NCI-H2196 (cell line): ENCODE measurements around the gene ATF7.

Experiments
- DNase-seq: peaks from one replicate; lab custom pipeline; 2025; ENCODE audit not compliant: unreplicated experiment; lab: John Stamatoyannopoulos, UW

ATF7 gene

GRCh38 chr12:53504004-53504920 lies 121.9 kb downstream of the ATF7 start:
- DNase-seq = no peak

GRCh38 chr12:53502983-53503728 lies 123.0 kb downstream of the ATF7 start:
- DNase-seq = no peak

- no peak for DNase-seq
These were observed 123.9 kb downstream of the ATF7 start for GRCh38 chr12:53502331-53502730.

- DNase-seq = peak; percentile 32
These were observed 124.5 kb downstream of the ATF7 start for GRCh38 chr12:53501615-53502181.

- DNase-seq = peak; percentile 98
These were observed 125.2 kb downstream of the ATF7 start, which contains the start of gene TARBP2 for GRCh38 chr12:53500776-53501614. Gene TARBP2 (plus strand): TSS chr12:53501283. CDS start chr12:53501409, 126 bp downstream.

GRCh38 chr12:53500142-53500775 lies 125.9 kb downstream of the ATF7 start:
- peak; percentile 45 for DNase-seq

- DNase-seq = peak; percentile 56
These were observed 126.7 kb downstream of the ATF7 start, which contains the start of gene MAP3K12 for GRCh38 chr12:53499266-53500141. Gene MAP3K12 (minus strand): TSS chr12:53499458. CDS start chr12:53487391, 12,067 bp downstream.

- no peak for DNase-seq
These were observed 127.9 kb downstream of the ATF7 start for GRCh38 chr12:53498235-53498630.

- no peak for DNase-seq
These were observed 128.7 kb downstream of the ATF7 start for GRCh38 chr12:53497461-53497860.

GRCh38 chr12:53496752-53497032 lies 129.5 kb downstream of the ATF7 start:
- DNase-seq = no peak

- peak; percentile 19 for DNase-seq
These were observed 130.1 kb downstream of the ATF7 start for GRCh38 chr12:53495903-53496751.

- no peak for DNase-seq
These were observed 132.4 kb downstream of the ATF7 start for GRCh38 chr12:53493610-53494391.

- peak; percentile 94 for DNase-seq
These were observed 133.2 kb downstream of the ATF7 start for GRCh38 chr12:53492830-53493609.

GRCh38 chr12:53492188-53492587 lies 134.0 kb downstream of the ATF7 start:
- no peak for DNase-seq

GRCh38 chr12:53489242-53489864 lies 136.8 kb downstream of the ATF7 start:
- DNase-seq = no peak

GRCh38 chr12:53486736-53487487 lies 139.3 kb downstream of the ATF7 start:
- no peak for DNase-seq
